D721Med (cell line): ENCODE data around the gene IFT27.

Experiments used
- DNase-seq: peaks from one replicate; pipeline ENCODE4 v3.0.0; 2011; ENCODE audit warnings: low spot score; ENCODE audit not compliant: insufficient read length
- FAIRE-seq: peaks from 2 replicates; lab custom pipeline; 2011; peaks lifted over from hg19 to GRCh38; lab: Jason Lieb, UNC
- TF ChIP-seq, protein P1 (sequence below): IDR thresholded peaks from 2 replicates; pipeline ENCODE4 v1.5.1; 2012; ENCODE audit warnings: mild to moderate bottlenecking, control low read depth; ENCODE audit not compliant: insufficient read depth; ENCODE audit errors: missing control alignments

Gene IFT27

DNA sequence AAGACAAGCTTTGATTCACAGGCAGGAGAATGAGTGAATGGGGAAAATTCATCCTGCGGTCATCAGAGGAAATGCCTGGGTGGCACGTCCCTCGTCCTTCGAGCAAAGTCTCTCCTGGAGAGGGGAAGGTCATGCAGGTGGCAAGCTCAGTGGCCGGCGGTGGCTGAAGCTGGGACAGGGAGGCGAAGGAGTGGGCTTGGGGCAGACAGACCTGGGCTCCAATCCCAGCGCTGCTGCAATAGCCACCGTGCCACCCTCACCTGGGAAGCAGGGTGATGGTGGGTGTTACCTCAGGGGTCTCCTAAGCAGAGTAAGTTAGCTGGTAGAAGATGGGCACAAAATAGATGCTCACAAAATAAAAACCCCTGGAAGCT lies 49.9 kb downstream of the IFT27 start:
- TF ChIP-seq, protein P1, sequence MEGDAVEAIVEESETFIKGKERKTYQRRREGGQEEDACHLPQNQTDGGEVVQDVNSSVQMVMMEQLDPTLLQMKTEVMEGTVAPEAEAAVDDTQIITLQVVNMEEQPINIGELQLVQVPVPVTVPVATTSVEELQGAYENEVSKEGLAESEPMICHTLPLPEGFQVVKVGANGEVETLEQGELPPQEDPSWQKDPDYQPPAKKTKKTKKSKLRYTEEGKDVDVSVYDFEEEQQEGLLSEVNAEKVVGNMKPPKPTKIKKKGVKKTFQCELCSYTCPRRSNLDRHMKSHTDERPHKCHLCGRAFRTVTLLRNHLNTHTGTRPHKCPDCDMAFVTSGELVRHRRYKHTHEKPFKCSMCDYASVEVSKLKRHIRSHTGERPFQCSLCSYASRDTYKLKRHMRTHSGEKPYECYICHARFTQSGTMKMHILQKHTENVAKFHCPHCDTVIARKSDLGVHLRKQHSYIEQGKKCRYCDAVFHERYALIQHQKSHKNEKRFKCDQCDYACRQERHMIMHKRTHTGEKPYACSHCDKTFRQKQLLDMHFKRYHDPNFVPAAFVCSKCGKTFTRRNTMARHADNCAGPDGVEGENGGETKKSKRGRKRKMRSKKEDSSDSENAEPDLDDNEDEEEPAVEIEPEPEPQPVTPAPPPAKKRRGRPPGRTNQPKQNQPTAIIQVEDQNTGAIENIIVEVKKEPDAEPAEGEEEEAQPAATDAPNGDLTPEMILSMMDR, result no peak
- FAIRE-seq (no peak), DNase-seq (no peak)

- DNase-seq, result no peak
- TF ChIP-seq, protein P1, result no peak
- no peak for FAIRE-seq
Measured at GRCh38 chr22:36725366-36726006, 50.4 kb downstream of the IFT27 start.

- FAIRE-seq, result no peak
- TF ChIP-seq, protein P1, result no peak
- no peak for DNase-seq
Measured at GRCh38 chr22:36724836-36725235, 51.1 kb downstream of the IFT27 start.

- no peak for DNase-seq
- TF ChIP-seq, protein P1, result no peak
- FAIRE-seq, result no peak
Measured at GRCh38 chr22:36722055-36722454, 53.9 kb downstream of the IFT27 start.

- no peak for DNase-seq
- TF ChIP-seq, protein P1, result no peak
- FAIRE-seq, result no peak
Measured at GRCh38 chr22:36715647-36716046, 60.3 kb downstream of the IFT27 start.

- DNase-seq (no peak), FAIRE-seq (no peak)
- TF ChIP-seq, protein P1, result no peak
Measured at GRCh38 chr22:36714110-36714509, 61.8 kb downstream of the IFT27 start.

DNA sequence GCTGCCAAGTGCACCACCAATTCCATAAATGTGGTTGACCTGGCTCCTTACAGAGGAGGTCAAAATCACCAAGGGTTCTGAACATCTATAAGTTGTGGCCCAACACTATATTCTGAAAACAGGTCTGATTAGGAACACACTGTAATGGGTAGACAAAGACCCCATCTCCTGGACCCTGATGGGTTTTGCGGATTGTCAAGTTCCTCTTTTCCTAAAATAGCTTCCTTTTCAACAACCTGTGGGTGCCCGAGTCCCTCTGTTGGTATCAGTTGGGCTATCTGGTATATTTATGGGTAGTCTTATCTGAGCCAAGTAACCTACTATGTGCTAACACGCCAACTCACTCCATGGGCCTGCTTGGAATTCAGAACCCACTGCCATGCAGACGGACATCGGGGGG lies 62.5 kb downstream of the IFT27 start:
- DNase-seq, result no peak
- no peak for FAIRE-seq
- TF ChIP-seq, protein P1, result no peak
